Measurements from ENCODE around the gene HYDIN.

HYDIN gene

GRCh38 chr16:71230122-71230845 lies at the start of gene HYDIN:
HYDIN (minus strand) TSS chr16:71230722; CDS start chr16:71186895, 43,827 bp downstream.
- no peak for DNase-seq (ENCODE audit: low spot score)

- DNase-seq (ENCODE audit: low spot score): no peak
Observed at GRCh38 chr16:71276589-71277334, 46.2 kb upstream of the HYDIN start.

- no peak for DNase-seq (ENCODE audit: low spot score)
Observed at GRCh38 chr16:71273384-71273783, 42.9 kb upstream of the HYDIN start.

- DNase-seq (ENCODE audit: low spot score): no peak
Observed at GRCh38 chr16:71264299-71264698, 33.8 kb upstream of the HYDIN start.

GRCh38 chr16:71263582-71263981 lies 33.1 kb upstream of the HYDIN start:
- DNase-seq (ENCODE audit: low spot score): no peak

- DNase-seq (ENCODE audit: low spot score): no peak
Observed at GRCh38 chr16:71262391-71262790, 31.9 kb upstream of the HYDIN start.

- no peak for DNase-seq (ENCODE audit: low spot score)
Observed at GRCh38 chr16:71260995-71261394, 30.5 kb upstream of the HYDIN start.

- no peak for DNase-seq (ENCODE audit: low spot score)
Observed at GRCh38 chr16:71259086-71259485, 28.6 kb upstream of the HYDIN start.

- no peak for DNase-seq (ENCODE audit: low spot score)
Observed at GRCh38 chr16:71258372-71258771, 27.9 kb upstream of the HYDIN start.

GRCh38 chr16:71257768-71258167 lies 27.2 kb upstream of the HYDIN start:
- no peak for DNase-seq (ENCODE audit: low spot score)

GRCh38 chr16:71255721-71256120 lies 25.2 kb upstream of the HYDIN start:
- DNase-seq (ENCODE audit: low spot score): no peak

GRCh38 chr16:71254832-71255525 lies 24.5 kb upstream of the HYDIN start:
- no peak for DNase-seq (ENCODE audit: low spot score)

- no peak for DNase-seq (ENCODE audit: low spot score)
Observed at GRCh38 chr16:71250461-71251235, 20.1 kb upstream of the HYDIN start.

GRCh38 chr16:71249399-71249798 lies 18.9 kb upstream of the HYDIN start:
- DNase-seq (ENCODE audit: low spot score): no peak

GRCh38 chr16:71247478-71247877 lies 17.0 kb upstream of the HYDIN start:
- no peak for DNase-seq (ENCODE audit: low spot score)

- DNase-seq (ENCODE audit: low spot score): no peak
Observed at GRCh38 chr16:71246309-71246708, 15.8 kb upstream of the HYDIN start.

GRCh38 chr16:71244521-71244920 lies 14.0 kb upstream of the HYDIN start:
- DNase-seq (ENCODE audit: low spot score): no peak

- no peak for DNase-seq (ENCODE audit: low spot score)
Observed at GRCh38 chr16:71242601-71243000, 12.1 kb upstream of the HYDIN start.

- no peak for DNase-seq (ENCODE audit: low spot score)
Observed at GRCh38 chr16:71242036-71242435, 11.5 kb upstream of the HYDIN start.

GRCh38 chr16:71229344-71229743 lies 1.2 kb downstream of the HYDIN start:
- no peak for DNase-seq (ENCODE audit: low spot score)

GRCh38 chr16:71226229-71227141 lies 4.0 kb downstream of the HYDIN start:
- DNase-seq (ENCODE audit: low spot score): no peak
